Measurements from ENCODE around the gene PWP1.

Gene PWP1

GRCh38 chr12:107685360-107686248, at the start of gene PWP1:
Gene PWP1, plus strand, starts transcription at chr12:107685799. Its CDS starts 101 bp downstream, at chr12:107685900.
- DNase-seq = peak; percentile 94 to 96

- DNase-seq = no peak
Observed at GRCh38 chr12:107641154-107641553, 44.4 kb upstream of the PWP1 start.

- DNase-seq = no peak
Observed at GRCh38 chr12:107642240-107642639, 43.4 kb upstream of the PWP1 start.

- no peak for DNase-seq
Observed at GRCh38 chr12:107645630-107646333, 39.8 kb upstream of the PWP1 start.

- no peak for DNase-seq
Observed at GRCh38 chr12:107646436-107646835, 39.2 kb upstream of the PWP1 start.

- DNase-seq = no peak
Observed at GRCh38 chr12:107649661-107650061, 35.9 kb upstream of the PWP1 start.

GRCh38 chr12:107650977-107651376, 34.6 kb upstream of the PWP1 start:
- no peak for DNase-seq

DNA sequence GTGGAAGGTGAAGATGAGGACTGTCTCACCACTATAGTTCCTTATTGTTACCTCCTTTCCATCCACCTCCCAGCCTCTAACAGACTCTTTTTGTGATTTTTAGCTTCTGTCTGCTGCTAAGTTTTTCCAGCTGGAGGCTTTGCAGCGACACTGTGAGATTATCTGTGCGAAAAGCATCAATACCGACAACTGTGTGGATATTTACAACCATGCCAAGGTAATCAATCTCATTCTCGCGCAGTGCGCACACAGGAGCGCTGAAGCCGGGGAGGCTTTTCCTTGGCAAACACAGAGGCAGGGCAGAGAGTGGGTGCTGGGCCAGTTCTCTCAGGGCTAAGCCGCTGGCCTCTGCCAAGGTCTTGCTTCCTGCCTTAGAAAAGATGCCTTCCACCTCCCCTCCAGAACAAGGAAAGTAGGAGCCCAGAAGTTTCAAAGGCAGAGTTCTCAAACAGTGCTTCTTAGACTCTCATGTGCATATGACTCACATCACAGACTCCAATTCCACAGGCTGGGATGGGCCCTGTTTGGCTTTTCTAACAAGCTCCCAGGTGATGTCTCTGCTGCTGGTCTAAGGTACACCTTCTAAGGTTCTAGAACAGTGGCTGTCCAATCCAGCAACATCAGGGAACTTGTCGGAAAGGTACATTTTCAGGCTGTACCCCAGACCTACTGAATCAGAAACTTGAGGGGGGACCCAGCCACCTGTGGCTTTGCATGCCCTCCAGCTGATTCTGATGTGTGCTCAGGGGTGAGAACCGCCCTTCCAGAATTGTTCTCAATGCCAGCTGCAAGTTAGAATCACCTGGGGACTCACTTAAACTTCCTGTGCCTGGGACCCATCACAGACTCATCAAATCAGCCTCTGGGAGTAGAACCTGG, 33.8 kb upstream of the PWP1 start:
- DNase-seq = no peak

- DNase-seq = no peak
Observed at GRCh38 chr12:107653519-107653918, 32.1 kb upstream of the PWP1 start.

GRCh38 chr12:107654873-107655272, 30.7 kb upstream of the PWP1 start:
- DNase-seq = no peak

DNA sequence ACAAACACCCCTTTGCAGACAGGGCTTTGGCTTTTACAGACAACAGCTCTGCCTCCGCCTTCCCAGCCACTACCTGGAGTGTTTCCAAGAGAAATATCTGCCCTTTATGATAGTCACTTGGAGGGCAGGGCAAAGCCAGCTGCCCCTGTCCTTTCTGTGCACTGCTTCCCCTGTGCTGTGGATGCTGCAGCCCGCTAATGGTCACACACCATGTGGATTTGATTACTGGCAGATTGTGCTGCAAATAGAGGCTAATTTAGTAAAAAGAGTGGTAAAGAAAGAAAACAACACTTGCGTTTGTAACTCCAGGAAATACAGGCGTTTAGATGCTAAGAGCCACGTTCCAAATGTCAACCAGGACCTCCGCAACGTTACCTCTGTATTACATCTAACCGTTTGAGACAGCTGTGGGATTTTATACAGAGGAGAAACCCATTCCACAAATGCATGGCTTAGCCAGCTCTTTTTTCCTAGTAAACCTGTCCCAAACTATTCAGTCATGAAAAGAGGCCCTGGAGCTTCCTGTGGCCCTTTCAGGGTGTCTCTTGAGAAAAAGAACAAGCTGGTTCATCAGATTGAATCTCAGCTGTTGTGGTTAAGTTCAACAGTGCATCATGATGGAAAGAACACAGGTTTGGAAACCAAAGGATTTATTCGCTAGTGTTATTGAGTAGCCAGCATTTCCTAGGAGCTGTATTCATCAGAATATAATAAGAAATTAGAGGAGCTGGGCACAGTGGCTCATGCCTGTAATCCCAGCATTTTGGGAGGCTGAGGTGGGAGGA, 30.1 kb upstream of the PWP1 start:
- DNase-seq = no peak

DNA sequence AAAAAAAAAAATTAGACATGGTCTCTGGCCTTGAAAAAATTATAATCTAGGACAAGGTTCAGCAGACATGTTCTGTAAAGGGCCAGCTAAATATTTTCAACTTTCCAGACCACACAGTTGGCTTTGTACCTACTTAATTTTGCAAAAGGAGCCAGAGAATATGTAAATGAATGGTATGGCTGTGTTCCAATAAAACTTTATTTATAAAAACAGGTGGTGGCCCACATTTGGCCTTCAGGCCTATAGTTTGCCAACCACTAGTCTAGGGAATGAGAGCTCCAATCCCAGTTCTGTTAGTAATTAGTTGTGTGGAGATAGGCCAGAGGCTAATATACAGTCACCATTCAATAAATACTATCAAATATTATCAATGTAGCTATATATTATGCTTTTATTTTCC, 29.3 kb upstream of the PWP1 start:
- DNase-seq = no peak

GRCh38 chr12:107657133-107657532, 28.5 kb upstream of the PWP1 start:
- DNase-seq = no peak

GRCh38 chr12:107657621-107658020, 28.0 kb upstream of the PWP1 start:
- DNase-seq = no peak

- DNase-seq = no peak
Observed at GRCh38 chr12:107660235-107660634, 25.4 kb upstream of the PWP1 start.

DNA sequence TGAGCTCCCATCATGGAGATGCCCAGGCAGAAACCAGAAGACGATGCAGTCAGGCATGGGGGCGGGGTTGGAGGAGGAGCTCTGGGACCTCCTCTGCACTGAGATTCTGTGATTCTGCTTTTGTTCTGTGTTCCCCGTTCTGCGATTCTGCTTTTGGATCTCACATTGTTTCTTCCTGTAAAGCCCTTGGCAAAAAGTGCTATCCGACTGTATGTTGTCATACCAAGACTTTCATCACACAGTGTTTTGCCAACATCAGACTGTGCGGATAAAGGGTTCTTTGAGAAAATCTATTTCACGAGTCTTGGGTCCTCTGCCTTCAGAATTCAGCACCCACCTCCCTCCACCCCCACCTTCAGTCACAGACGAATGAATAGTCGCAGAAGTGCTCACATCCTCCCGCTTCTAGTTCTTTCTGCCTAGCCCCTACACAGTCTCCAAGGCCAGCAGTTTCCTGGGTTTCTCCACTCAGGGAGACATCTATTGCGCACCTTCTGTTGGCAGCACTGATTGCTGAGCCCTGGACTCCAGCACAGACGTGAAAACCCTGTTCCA, 24.7 kb upstream of the PWP1 start:
- no peak for DNase-seq

GRCh38 chr12:107661830-107662229, 23.8 kb upstream of the PWP1 start:
- DNase-seq = no peak

DNA sequence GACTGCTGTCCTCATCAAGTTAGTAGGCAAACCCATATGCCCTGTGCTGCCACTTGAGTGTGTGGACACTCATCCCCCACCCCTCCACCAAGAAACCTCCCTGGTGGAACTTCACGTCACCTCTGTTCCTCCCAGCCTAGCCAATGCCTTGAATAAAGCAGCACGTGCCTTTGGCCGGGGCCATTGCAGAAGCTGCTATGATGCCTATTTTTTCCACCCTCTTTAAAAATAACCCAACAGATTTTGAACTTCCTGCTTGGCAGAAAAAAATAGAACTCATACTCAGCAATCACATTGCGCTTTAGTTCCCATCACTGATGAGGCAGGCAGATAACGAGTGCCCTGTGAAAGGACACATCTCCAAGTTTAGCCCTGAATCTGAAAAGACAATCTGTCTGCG, 23.1 kb upstream of the PWP1 start:
- DNase-seq = no peak

GRCh38 chr12:107663277-107663676, 22.3 kb upstream of the PWP1 start:
- DNase-seq = no peak

GRCh38 chr12:107666009-107666408, 19.6 kb upstream of the PWP1 start:
- DNase-seq = no peak

DNA sequence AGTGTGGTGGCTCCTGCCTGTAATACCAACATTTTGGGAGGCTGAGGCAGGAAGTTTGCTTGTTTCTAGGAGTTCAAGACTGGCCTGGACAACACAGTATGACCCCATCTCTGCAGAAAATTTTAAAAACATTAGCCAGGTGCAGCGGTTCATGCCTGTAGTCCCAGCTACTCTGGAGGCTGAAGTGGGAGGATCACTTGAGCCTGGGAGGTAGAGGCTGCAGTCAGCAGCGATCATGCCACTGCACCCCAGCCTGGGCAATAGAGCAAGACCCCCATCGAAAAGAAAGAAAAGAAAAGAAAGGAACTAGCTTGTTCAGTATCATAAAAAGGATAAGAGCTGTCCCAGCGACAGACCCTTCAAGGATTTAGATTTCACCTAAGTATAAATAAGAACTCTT, 18.1 kb upstream of the PWP1 start:
- DNase-seq = no peak

All from stimulated activated CD4-positive, alpha-beta T cell treated with anti-CD3 and anti-CD28 coated beads, Interleukin-4, amount 100 ng/mL, for 4 hours (primary cell).